ENCODE measurements around the gene DHX40. TPM values are rescaled to one million over a fixed set of nuclear protein-coding genes. Genes with fewer than 3 reads are reported as not detected.
A peak's percentile ranks its signal among the peaks of the same experiment; 100 is the strongest.

The DHX40 gene
- total and polyA plus RNA-seq, 8 donors, result 6.6 to 21.2 (median 15.7) TPM

DNA sequence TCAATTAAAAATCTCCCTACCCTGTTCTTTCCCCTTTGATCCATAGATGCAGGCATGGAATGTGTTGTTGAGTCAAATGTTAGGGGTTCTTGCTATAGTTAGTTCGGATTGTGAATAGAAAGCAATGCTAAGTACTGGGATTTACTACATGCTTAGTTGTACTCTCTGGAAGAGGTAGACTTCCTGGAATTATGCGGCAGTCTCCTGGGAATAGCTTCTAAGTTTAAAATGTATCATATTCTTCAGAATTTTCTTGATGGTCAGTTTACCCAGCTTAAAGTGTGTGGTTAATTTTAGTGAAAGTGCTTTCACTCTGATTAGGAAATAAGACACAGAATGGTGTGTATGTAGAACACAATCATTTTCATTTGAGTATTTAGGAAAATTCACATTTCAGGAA is 57.7 kb downstream of the DHX40 start:
- no peak overlapping the region for H3K27ac ChIP-seq
- TF ChIP-seq, protein P1, sequence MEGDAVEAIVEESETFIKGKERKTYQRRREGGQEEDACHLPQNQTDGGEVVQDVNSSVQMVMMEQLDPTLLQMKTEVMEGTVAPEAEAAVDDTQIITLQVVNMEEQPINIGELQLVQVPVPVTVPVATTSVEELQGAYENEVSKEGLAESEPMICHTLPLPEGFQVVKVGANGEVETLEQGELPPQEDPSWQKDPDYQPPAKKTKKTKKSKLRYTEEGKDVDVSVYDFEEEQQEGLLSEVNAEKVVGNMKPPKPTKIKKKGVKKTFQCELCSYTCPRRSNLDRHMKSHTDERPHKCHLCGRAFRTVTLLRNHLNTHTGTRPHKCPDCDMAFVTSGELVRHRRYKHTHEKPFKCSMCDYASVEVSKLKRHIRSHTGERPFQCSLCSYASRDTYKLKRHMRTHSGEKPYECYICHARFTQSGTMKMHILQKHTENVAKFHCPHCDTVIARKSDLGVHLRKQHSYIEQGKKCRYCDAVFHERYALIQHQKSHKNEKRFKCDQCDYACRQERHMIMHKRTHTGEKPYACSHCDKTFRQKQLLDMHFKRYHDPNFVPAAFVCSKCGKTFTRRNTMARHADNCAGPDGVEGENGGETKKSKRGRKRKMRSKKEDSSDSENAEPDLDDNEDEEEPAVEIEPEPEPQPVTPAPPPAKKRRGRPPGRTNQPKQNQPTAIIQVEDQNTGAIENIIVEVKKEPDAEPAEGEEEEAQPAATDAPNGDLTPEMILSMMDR (IDR thresholded peaks at IDR 0.05), result no peak
- ATAC-seq, result no peak
- no peaks in the 10 kb centered on the region for H3K36me3 ChIP-seq
- DNase-seq, result no peak
- H3K27me3 ChIP-seq, result no peaks in the 10 kb centered on the region
- peak overlapping the region in 1 of 4 donors; percentile 78 for H3K4me3 ChIP-seq
- peaks cover 19 to 63% (median 43%) of the 10 kb centered on the region in 3 donors for H3K4me1 ChIP-seq
- 39 to 53% methylated on average over 2 of the region's 2 CpGs for WGBS, 2 donors
- H3K9me3 ChIP-seq, result no peaks in the 10 kb centered on the region
- FAIRE-seq, result no peak
- intact Hi-C loops (cut with DNase I), result no loop called here

DNA sequence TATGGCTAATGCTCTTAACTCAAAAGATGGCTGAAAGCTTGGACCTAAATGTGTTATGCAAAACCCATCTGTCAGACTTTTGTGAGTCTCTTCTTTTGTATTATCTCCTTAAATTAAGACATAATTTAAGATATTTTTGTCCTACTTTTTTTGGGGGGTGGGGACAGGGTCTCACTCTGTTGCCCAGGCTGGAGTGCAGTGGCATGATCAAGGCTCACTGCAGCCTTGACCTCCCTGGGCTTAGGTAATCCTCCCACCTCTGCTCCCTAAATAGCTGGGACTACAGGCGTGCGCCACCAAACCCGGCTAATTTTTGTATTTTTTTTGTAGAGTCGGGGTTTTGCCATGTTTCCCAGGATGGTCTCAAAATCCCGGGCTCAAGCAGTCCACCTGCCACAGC is 61.3 kb downstream of the DHX40 start:
- WGBS, 2 donors, result 91 to 94% methylated on average over 5 of the region's 5 CpGs
- intact Hi-C loops (cut with DNase I), result no loop called here
- FAIRE-seq (no peak), ATAC-seq (no peak), DNase-seq (no peak)
- peak overlapping the region in 1 of 4 donors; percentile 53 for H3K27ac ChIP-seq
- H3K9me3 ChIP-seq, result no peaks in the 10 kb centered on the region
- no peaks in the 10 kb centered on the region for H3K36me3 ChIP-seq
- H3K4me3 ChIP-seq, result no peak overlapping the region
- peaks cover 18 to 66% (median 45%) of the 10 kb centered on the region in 3 donors for H3K4me1 ChIP-seq
- TF ChIP-seq, protein P1 (IDR thresholded peaks at IDR 0.05), result no peak
- no peaks in the 10 kb centered on the region for H3K27me3 ChIP-seq

DNA sequence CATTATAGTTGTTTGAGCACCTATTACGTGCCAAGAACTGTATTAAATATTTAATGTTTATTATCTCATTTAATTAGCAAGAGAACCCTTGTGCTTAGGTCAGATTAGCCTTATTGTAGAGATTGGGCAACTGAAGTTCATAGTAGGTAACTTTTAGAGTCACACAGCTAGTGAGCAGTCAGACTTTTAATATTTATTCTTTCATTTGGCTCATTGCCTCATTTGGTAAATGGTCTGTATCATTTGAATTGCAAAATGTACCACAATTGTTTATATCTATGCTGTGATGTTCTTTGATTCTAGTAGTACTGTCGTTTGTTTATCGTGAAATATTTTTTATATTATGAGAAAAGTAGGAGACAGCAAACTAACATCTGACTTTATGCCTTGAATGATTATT is 61.9 kb downstream of the DHX40 start:
- no peaks in the 10 kb centered on the region for H3K36me3 ChIP-seq
- no peaks in the 10 kb centered on the region for H3K9me3 ChIP-seq
- intact Hi-C loops (cut with DNase I), result no loop called here
- WGBS, 2 donors, result 41 to 53% methylated on average over 3 of the region's 3 CpGs
- H3K27ac ChIP-seq, result peak overlapping the region in 2 of 4 donors; percentile 2 to 53
- FAIRE-seq, result no peak
- no peaks in the 10 kb centered on the region for H3K27me3 ChIP-seq
- ATAC-seq, result no peak
- no peak for DNase-seq
- no peak overlapping the region for H3K4me3 ChIP-seq
- H3K4me1 ChIP-seq, result peaks cover 14 to 61% (median 40%) of the 10 kb centered on the region in 3 donors
- TF ChIP-seq, protein P1 (IDR thresholded peaks at IDR 0.05), result no peak

DNA sequence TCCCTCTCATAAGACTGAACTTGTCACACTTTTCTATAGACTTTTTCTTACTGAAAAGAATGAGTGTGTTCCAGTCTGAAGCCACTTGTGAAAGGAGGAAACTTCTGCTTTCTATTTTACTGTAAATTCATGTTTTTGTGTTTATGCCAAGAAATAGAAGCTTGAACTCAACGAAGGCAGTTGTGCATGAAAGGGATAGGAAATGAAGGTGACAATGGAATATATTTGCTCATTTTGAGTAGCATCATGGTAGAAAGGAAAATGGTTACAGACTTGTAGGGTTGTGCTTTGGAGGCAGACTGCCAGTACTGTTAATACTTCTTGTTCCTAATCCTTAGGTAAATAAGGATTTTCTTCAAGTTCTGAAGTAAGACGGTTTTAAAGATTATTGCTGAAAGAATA is 62.4 kb downstream of the DHX40 start:
- no peaks in the 10 kb centered on the region for H3K36me3 ChIP-seq
- peak overlapping the region in 2 of 4 donors; percentile 2 to 53 for H3K27ac ChIP-seq
- TF ChIP-seq, protein P1 (IDR thresholded peaks at IDR 0.05), result no peak
- ATAC-seq (peak in 3 of 4 donors; percentile 34 to 46 (median 34)), FAIRE-seq (no peak), DNase-seq (no peak)
- no peaks in the 10 kb centered on the region for H3K27me3 ChIP-seq
- H3K4me1 ChIP-seq, result peaks cover 14 to 58% (median 36%) of the 10 kb centered on the region in 3 donors
- no peaks in the 10 kb centered on the region for H3K9me3 ChIP-seq
- H3K4me3 ChIP-seq, result peak overlapping the region in 1 of 4 donors; percentile 3
- 5 to 7% methylated on average over 2 of the region's 2 CpGs for WGBS, 2 donors
- intact Hi-C loops (cut with DNase I), result no loop called here

DNA sequence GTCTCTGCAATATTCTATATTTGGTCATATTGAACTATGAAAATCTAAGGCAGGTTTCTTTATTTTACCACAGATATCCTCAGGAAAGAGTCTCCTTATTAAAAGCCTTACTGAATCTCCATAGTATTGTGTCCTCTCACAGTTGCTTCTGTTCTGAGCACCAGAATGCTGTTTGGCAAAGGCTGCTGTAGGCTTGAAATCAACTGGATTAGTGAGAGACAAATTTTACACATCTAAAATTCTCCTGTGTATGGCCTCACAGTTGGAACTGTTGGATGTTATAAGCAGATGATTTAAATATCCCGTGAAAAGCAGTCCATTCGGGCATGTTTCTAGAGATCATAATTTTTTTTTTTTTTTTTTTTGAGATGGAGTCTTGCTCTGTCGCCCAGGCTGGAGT is 63.8 kb downstream of the DHX40 start:
- no peak overlapping the region for H3K27ac ChIP-seq
- peaks cover 14 to 50% (median 38%) of the 10 kb centered on the region in 3 donors for H3K4me1 ChIP-seq
- 80 to 81% methylated on average over 3 of the region's 3 CpGs for WGBS, 2 donors
- FAIRE-seq, result no peak
- TF ChIP-seq, protein P1 (IDR thresholded peaks at IDR 0.05), result no peak
- no peak for DNase-seq
- no peaks in the 10 kb centered on the region for H3K36me3 ChIP-seq
- intact Hi-C loops (cut with DNase I), result no loop called here
- no peak overlapping the region for H3K4me3 ChIP-seq
- H3K9me3 ChIP-seq, result no peaks in the 10 kb centered on the region
- no peaks in the 10 kb centered on the region for H3K27me3 ChIP-seq
- ATAC-seq, result no peak

Data from pancreas (tissue), 10 donors.